Measurements from ENCODE around the gene SORCS3.

Gene SORCS3

DNA sequence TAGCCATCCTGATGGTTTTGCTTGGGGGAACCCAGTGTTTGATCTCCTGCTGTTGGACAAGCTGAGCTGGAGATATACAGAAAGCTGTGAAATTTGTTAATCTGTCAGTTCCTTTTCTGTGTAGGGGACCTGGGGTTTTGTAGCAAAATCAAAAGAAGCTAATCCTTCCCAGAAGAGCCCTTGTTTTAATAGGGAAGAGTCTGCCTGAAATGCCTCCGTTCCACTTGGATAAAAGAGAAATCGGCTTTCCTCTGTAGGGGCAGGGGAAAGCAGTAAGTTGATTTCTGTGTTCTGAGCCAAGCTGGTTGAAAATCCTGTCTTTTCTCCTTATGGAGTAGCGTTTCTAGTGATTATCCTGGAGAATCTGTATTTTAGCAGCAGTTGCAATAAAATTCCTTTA lies 472.6 kb downstream of the SORCS3 start:
- TF ChIP-seq ZFX (IDR thresholded peaks at IDR 0.05; ENCODE audit: borderline replicate concordance): no peak

DNA sequence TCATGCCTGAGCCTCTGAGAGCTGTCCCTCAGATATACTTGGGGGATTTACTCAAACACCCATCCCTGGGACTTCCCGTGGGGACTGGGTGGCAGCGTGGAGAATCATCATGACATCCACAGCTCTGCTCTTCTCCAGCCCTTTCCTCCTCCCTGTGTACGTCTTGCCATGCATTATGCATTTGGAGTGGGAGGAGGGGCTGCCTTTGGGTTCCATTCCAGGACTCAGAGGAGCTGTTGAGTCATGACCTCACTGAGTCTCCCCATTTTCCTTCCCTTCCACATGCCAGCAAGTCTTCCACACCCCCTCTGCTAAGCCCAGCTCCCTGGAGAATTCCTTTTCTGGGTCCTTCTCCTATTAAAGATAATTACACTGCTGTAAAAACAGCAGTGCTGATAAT lies 480.7 kb downstream of the SORCS3 start:
- TF ChIP-seq, protein P1, sequence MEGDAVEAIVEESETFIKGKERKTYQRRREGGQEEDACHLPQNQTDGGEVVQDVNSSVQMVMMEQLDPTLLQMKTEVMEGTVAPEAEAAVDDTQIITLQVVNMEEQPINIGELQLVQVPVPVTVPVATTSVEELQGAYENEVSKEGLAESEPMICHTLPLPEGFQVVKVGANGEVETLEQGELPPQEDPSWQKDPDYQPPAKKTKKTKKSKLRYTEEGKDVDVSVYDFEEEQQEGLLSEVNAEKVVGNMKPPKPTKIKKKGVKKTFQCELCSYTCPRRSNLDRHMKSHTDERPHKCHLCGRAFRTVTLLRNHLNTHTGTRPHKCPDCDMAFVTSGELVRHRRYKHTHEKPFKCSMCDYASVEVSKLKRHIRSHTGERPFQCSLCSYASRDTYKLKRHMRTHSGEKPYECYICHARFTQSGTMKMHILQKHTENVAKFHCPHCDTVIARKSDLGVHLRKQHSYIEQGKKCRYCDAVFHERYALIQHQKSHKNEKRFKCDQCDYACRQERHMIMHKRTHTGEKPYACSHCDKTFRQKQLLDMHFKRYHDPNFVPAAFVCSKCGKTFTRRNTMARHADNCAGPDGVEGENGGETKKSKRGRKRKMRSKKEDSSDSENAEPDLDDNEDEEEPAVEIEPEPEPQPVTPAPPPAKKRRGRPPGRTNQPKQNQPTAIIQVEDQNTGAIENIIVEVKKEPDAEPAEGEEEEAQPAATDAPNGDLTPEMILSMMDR (IDR thresholded peaks at IDR 0.05): no peak
- TF ChIP-seq ZFX (IDR thresholded peaks at IDR 0.05; ENCODE audit: borderline replicate concordance): no peak
- H3K27ac ChIP-seq: no peak overlapping the region

More for the DNA sequence above, 472.6 kb downstream of the SORCS3 start:
- H3K27ac ChIP-seq: no peak overlapping the region

DNA sequence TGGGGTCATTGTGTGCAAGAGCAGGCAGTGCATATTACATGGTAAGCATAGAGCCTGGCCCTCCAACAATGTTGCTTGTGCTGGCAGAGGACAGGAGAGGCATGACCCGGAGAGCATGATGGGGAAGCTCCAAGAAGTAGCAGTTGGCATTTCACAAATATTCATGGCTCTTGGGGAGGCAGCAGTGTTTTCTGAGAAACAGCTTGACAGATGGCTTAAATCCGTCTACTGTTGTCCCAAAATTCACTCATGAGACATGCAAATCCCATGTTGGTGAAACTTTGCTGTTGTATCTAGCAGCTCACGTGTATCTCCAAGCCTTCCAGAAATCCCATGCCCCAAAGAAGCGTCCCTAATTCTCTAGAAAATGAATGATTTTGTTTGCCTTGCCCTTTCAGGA lies 487.0 kb downstream of the SORCS3 start:
- TF ChIP-seq, protein P1 (IDR thresholded peaks at IDR 0.05): no peak
- no peak for TF ChIP-seq ZFX (IDR thresholded peaks at IDR 0.05; ENCODE audit: borderline replicate concordance)
- no peak overlapping the region for H3K27ac ChIP-seq

DNA sequence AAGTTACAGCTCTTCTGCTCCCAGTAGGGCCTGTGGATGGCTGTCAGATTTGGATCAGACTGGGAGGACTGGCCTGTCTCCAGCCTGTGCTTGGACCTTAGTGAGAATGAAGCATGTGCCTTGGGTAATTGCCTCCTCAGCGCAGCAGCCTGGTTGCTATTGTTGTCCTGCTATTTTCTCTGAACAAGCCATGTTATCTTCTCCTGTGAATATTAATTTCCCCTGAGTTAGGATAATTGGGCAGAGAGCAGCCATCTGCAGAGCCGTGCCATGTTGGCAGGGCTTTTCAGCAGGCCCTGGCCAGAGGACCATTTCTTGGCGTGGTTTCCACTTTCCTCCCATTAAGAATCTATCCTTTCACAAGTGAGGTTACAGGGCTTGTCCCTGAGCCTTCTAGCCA lies 497.3 kb downstream of the SORCS3 start:
- TF ChIP-seq, protein P1 (IDR thresholded peaks at IDR 0.05): no peak
- no peak for TF ChIP-seq ZFX (IDR thresholded peaks at IDR 0.05; ENCODE audit: borderline replicate concordance)
- no peak overlapping the region for H3K27ac ChIP-seq

DNA sequence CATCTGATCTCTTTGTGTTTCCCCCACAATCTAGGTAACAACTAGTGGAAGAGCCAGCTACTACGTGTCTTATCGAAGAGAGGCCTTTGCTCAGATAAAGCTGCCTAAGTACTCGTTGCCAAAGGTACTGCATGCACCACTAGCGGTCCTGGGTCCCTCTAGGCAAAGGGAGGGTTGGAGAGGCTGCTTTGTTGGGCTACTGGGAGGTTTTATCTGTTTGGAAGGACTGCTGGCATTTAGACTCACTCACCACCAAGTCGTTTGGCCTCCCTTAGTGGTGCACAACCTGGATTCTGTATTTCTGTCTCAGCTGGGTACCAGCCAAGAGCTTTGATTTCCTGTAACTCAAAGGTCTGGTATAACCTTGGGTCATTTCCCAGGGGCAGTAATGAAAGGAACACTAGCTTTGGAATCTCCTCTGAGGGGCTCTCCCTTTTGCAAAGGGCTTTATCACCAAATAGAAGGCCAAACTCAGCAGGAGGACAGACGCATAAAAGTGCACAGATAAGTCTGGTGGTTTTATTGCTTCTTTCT lies 498.3 kb downstream of the SORCS3 start:
- TF ChIP-seq, protein P1 (IDR thresholded peaks at IDR 0.05): no peak
- no peak for TF ChIP-seq ZFX (IDR thresholded peaks at IDR 0.05; ENCODE audit: borderline replicate concordance)
- H3K27ac ChIP-seq: no peak overlapping the region

DNA sequence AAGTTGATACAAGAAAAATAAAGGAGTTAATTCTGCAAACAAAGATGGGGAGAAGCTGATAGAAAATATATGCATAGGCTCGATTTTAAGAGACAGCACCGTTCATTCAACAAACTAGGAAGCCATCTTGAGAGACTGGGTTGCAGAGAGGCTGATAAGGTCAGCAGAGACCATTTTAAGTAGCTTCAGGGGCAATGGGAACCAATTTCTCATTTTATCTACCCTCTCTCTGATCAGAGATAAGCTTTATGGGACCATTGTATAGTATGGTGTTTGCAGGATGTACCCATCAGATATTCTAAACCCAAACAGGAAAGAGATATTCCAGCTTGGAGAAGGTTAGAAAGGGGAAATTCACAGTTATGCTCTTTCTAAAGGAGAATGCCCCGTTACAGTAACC lies 499.5 kb downstream of the SORCS3 start:
- TF ChIP-seq, protein P1 (IDR thresholded peaks at IDR 0.05): no peak
- no peak for TF ChIP-seq ZFX (IDR thresholded peaks at IDR 0.05; ENCODE audit: borderline replicate concordance)
- no peak overlapping the region for H3K27ac ChIP-seq

DNA sequence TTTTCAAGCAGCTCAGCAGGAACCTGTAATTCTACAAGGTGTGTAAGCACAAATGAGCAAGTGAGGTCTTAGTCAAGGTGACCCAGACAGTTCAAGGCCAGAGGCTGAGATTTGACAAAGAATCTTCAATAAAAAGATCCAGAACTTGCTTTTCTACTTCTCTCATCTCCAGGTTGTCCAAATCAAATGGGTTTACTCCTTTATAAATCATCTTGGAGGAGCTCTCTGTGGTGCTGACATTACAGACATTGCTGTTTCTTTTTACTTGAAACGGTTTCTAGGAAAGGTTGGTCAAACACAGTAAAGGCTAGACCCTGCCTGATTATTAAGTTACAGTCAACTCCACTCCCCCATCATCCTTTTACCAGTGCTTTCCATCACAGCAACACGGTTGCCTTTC lies 504.6 kb downstream of the SORCS3 start:
- no peak overlapping the region for H3K27ac ChIP-seq
- TF ChIP-seq, protein P1 (IDR thresholded peaks at IDR 0.05): no peak
- no peak for TF ChIP-seq ZFX (IDR thresholded peaks at IDR 0.05; ENCODE audit: borderline replicate concordance)

DNA sequence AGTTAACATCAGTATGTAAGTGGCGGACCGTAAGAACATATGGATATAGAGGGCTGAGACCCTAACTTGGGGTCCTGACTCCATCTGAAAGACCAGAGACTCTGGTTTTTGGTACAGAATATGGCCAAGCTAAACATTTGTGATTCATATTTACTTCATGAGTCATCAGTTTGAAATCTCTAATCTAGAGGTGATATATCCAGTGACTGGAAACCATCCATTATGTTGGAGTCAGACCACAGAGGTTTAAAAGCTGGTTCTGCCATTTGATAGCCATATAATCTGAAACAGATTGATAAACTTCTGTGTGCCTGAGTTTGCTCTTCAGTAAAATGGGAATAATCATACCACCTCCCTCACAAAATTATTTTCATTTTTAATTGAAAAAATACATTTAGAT lies 505.3 kb downstream of the SORCS3 start:
- H3K27ac ChIP-seq: no peak overlapping the region
- TF ChIP-seq ZFX (IDR thresholded peaks at IDR 0.05; ENCODE audit: borderline replicate concordance): no peak
- TF ChIP-seq, protein P1 (IDR thresholded peaks at IDR 0.05): no peak
